ENCODE results near the gene ZCCHC18.
"Not testable (repeated sequence)": the region's sequence is repeated elsewhere in the genome, so short reads cannot be mapped to it uniquely, and the experiment has no call there.

ZCCHC18 gene

GRCh38 chrX:104112326-104112951 is at the start of gene ZCCHC18:
TSS of gene ZCCHC18 (plus strand) at chrX:104112523. CDS start at chrX:104114112, 1,589 bp downstream.
- no peak for DNase-seq

DNA sequence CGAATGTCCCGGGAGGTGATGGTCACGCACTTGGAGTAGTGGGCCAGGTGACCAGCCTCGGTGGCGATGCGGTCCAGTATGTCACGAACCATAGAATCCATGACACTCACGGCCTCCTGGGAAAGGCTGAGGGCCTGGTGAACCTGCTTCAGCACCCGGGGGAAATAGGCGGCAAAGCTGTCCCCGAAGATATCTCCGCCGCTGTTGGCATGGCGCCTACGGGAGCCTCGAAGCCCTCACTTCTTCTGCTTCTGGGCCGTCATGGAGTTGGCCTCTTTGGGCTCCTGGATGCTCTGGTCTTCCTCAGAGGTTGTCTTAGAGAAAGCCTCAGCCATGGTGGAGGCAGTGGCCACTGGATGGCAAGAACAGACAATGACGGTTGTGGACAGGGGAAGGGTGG is 49.7 kb upstream of the ZCCHC18 start:
- DNase-seq = not testable (repeated sequence)

DNA sequence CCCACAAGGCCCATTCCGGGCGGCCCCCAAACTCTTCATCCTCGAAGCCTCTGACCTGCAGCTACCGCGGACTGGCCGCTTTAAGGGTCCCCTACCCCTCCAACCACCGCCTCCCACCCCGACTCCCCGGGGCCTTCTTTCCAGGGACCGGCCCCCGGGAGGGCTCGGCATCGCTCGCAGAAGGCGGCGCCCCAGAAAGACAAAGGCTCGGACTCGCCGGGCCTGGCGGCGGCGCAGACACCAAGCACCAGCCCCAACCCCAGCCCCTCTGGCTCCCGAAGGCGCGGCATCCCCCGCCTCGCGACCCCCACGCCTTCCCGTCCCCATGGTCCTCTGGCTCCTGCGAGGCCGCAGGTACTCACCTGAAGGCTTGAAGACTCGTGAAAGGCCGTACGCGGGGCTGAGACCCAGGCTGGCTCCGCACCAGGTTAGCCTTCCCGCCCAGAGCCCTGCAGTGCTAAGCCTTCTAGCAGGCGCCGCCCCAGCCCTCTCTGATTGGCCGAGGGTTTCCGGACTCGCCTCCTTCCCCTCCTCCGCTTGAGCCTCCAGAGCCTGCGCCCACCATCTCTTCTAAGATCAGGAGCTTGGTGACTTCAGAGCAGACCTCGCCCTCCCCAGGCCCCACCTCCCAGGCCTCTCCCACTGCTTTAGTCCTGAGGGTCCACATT is 36.4 kb upstream of the ZCCHC18 start, which contains the start of gene TMSB15C:
TMSB15C (minus strand) TSS at position 459 of the 668 bp plus-strand sequence.
- DNase-seq = not testable (repeated sequence)

DNA sequence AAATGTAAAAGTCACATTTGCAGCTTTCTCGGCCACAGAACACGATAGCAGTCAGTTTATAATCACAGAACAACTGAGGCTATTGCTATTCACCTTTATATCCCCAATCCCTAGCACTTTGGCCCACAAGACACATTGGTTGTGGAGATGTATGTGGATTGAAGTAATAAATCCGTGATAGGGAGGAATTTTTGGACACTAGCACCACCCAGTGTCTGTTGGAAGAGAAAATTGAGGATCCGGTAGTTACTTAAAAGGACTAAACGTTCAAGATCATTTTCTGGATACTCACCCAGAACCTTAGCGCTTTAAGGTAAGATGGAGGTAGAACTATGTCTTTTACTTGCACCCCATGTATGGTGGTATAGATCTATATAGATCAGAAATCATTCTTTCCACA is 34.5 kb upstream of the ZCCHC18 start:
- not testable (repeated sequence) for DNase-seq

DNA sequence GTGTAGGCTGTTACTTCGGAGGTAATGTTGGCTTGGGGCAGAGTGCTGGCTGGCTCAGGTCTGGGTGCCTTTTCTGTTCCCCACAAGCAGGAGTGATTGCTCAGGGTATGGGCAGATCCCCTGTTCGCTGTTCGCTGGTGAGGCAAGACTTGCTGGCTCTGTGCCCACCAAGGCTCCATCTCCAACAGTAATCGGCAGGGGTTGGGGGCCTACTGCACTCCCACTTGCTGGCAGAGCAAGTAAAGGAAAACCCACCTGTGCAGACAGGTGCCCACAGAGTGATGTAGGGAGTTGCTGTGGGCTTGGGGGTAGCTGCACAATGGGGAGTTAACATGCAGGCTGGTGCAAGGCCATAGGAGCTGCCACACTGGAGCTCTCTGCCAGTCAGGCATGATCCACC is 28.3 kb upstream of the ZCCHC18 start:
- DNase-seq = no peak

DNA sequence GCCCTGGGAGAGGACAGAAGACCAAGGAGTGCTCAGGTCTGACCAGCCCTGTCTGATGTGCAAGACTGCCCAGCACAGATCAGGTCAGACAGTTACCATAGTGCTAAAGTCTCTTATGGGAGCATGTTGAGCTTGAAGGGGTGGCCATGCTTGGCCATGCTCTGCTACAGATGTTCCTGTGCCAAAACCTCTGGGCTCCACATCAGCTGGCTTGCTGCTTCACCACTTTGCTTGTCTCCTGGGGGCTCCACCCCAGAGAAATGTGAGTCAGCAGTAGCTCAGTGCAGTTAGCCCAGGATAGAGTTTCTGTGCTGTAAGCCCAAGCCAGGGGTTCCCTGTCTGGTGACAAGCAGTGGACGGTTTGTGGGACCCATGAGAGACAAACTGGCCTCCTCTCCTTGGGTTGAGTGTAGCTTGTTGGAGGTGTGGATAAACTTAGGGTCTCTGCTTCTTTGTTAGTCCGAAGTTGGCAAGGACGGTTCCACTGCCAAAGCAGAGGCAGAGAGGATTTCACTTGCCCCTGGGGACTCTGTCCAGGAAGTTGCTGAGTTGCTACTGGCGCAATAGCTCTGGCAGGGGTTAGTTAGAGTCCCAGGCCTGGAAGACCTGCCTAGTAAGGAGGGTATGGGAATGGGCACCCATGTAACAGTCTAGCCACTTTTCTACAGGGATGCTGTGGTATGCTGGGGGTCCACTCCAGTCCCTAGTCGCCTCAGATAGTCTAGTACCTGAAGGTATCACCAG is 27.6 kb upstream of the ZCCHC18 start:
- no peak for DNase-seq

DNA sequence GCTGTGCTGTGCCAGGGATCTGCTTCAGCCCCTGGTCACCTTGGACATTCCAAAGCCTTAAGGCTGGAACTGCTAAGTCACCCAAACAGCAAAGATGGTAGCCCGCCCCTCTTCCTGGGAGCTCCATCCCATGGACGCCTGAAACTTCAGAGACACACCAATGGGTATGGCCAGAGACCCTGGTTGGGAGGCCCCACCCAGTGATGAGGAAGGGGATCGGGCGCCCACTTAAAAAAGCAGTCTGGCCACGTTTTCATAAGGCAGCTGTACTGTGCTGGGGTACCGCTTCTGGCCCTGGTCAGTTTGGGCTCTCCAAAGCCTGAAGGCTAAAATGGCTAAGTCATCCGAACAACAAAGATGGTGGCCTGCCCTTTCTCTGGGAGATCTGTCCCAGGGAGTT is 26.8 kb upstream of the ZCCHC18 start:
- DNase-seq = no peak

DNA sequence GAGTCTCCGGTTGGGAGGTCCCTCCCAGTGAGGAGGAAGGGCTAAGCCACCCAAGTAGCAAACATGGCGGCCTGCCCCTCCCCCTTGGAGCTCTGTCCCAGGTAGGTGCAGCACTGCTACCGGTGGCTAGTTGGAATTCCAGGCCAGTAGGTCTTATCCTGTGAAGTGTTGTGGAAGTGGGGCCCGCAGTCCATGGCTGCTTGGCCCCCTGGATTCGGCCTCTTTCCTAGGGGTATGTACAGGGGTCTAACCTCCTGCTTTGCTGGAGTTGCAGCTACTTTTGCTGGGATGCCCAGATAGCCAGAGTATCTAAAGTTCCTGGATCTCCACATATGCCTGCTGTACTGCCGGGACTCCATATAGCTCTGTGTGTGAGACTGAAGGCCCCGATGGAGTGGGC is 26.4 kb upstream of the ZCCHC18 start:
- DNase-seq = no peak

GRCh38 chrX:104098151-104098808 is 14.0 kb upstream of the ZCCHC18 start:
- DNase-seq = peak in 2 of 4 experiments; percentile 1 to 6

- no peak for DNase-seq
These were observed 13.4 kb upstream of the ZCCHC18 start for GRCh38 chrX:104098919-104099318.

GRCh38 chrX:104104676-104105075 is 7.6 kb upstream of the ZCCHC18 start:
- no peak for DNase-seq

DNA sequence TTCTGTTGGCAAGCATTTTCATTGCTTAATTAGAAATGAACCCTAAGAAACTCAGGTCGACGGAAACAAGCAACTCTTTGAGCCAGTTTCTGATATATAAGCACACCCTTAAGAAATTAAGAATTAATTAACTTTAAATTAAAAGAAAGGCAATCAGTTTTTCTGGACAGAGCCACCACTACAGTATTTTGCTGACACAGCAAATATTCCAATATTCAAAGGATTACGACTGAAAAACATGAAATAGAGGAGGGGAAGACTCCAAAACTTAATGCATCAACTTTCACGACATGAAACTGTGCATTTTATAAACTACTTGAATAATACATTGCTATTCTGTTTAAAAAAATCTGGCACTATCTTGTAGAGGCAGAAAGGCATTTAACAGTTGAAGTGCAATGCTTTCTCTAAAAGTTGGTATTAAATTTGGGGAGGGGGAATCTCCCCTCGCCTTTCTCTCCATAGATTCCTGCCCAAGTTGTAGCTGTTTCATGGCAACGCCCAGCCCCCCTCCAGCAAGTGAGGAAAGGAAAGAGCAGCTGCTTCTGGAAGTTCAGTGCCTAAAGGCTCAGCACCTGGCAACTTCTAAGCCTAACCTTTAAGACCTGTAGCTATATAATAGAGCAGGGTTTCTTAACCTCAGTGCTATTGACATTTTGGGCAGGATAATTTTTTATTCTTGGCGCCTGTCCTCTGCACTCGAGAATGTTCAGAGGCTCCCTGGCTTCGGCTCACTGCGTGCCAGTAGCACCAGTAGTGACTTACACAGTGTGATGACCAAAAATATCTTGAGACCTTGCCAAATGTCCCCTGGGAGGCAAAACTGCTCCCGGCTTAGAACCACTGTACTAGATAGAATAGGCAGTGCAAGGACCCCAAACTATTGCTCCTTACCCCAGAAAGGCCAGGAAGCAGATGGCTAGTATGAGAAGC is 6.7 kb upstream of the ZCCHC18 start:
- DNase-seq = no peak

GRCh38 chrX:104108955-104109354 is 3.4 kb upstream of the ZCCHC18 start:
- DNase-seq = no peak

- not testable (repeated sequence) for DNase-seq
These were observed 1.7 kb upstream of the ZCCHC18 start for GRCh38 chrX:104110491-104111240.

- DNase-seq = peak in 3 of 4 experiments; percentile 12 to 18 (median 14)
These were observed 1.1 kb downstream of the ZCCHC18 start for GRCh38 chrX:104113222-104113965.

- DNase-seq = no peak
These were observed 5.4 kb downstream of the ZCCHC18 start for GRCh38 chrX:104117759-104118158.

DNA sequence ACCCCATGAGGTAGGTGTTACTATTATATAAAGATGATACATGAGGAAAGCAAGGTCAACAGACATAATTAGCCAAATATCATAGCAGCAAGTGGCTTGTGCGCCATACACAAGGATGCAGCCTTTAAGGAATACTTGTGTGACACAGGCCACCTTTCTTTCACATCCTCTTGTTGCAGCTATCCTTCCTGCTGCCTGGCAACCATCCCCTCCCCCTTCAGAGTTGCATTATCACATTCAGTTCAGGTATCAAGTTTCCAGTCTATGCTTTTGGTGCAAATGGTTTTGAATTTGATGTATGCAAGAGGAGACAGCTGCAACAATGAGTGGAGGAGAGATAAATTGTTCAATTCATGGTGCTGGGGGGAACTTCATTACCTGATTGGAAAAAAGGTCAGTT is 6.4 kb downstream of the ZCCHC18 start:
- no peak for DNase-seq

DNA sequence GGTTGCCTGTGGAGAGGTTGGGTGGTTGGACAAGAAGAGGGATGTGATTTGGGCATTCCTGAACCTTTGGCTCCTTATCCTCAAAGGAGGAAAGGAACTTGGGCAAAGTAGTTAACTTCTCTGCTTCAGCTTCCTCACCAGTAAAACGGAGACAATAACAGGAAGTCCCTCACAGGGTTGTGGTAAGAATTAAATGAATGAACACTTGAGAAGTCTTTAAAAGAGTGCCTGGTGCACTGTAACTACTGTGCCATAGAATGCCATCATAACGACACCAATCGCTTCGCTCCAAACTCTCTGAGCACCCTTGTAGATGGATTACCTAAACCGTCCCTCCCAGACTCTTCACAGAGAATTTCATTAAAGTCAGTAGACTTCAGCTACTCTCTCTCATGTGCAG is 10.5 kb downstream of the ZCCHC18 start:
- DNase-seq = no peak

- DNase-seq = no peak
These were observed 14.5 kb downstream of the ZCCHC18 start for GRCh38 chrX:104126856-104127255.

GRCh38 chrX:104130808-104131207 is 18.5 kb downstream of the ZCCHC18 start:
- DNase-seq = no peak

Data from activated naive CD4-positive, alpha-beta T cell (primary cell).